Erythroblast (primary cell): ENCODE results near the gene KIF19.

ENCODE experiments used
- GATA1 ChIP-seq: IDR thresholded peaks from 2 replicates; pipeline ENCODE4 v1.6.1; 2011; ENCODE audit warnings: low read depth, mild to moderate bottlenecking, control low read depth, low read length, moderate library complexity
- POLR2A ChIP-seq: IDR thresholded peaks from 2 replicates; pipeline ENCODE4 v1.6.1; 2011; ENCODE audit warnings: mild to moderate bottlenecking, low read length

DNA sequence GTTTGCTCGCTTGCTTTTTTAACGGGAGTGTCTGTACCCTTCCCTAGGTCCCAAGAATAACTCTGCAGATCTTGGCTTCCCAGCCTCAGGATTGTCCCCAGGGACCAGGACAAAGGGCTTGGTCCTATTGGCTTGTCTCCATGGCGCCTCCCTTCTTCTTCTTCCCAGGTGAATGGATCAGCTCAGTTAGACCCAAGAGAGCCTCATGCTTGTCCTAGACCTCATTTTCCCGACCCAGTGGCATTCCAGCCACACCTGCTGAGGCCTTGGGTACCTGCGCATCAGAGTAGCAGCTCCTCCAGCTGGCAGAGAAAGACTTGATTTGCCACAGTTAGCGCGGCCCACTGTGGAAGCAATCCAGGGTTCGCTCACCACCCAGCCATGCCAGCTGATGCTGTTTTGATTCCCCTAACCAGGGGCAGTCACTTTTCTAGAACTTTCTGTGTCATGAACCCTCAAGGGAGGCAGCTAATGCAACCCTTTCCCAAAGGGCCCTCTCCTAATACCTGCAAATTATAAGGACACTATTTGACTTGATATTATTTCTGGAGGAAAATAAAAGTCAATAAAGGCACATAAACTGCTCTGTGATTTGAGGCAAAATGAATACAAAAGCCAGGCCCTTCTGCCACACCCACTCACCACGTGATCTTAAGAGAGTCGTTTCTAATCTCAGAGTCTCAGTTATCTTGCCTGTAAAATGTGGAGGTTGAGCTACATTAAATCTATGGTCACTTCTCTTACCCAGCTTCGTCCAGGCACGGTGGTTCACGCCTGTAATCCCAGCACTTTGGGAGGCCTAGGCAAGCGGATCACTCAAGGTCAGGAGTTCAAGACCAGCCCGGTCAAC, 55.2 kb downstream of the KIF19 start:
- TF ChIP-seq POLR2A, result no peak
- no peak for TF ChIP-seq GATA1
